Measurements from ENCODE around the gene BPIFA2. TPM values are rescaled to one million over a fixed set of nuclear protein-coding genes. Genes with fewer than 3 reads are reported as not detected.

BPIFA2 gene
- total RNA-seq, 1 experiment from 2014 or later, result not detected

DNA sequence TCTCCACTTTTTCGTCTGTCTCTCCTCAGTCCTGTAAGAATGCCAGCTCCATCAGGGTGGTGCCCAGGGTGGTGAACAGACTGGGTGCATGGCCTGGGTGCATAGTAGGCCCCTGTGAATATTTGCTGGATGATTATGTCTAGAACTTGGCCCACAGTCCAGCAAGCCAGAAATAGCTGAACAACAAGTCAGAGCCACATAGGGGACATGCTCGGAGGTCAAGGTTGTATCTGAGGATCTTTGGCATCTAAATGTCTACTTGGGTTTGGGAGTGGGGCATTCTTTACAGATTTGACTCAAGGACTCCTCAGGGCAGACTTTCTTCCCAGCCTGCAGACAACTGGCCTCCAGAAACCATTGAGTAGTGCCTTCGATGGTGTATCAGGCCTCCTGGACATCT, 31.1 kb downstream of the BPIFA2 start:
- H3K36me3 Mint-ChIP-seq (ENCODE audit: insufficient read depth in 1 of 3, low read depth in 3 of 3), result no peaks in the 10 kb centered on the region
- H3K4me1 ChIP-seq (ENCODE audit: insufficient read depth, low read length), result no peaks in the 10 kb centered on the region
- no peaks in the 10 kb centered on the region for H3K79me1 ChIP-seq (ENCODE audit: insufficient read depth, low read depth, low read length, poor library complexity, severe bottlenecking)
- no peaks in the 10 kb centered on the region for H3K9me3 ChIP-seq (ENCODE audit: control insufficient read depth, low read depth, low read length)
- no peak overlapping the region for H3K4ac ChIP-seq (ENCODE audit: low read depth, low read length)
- H3K23ac ChIP-seq (ENCODE audit: insufficient read length, low read depth, low read length), result no peak overlapping the region
- H4K20me1 ChIP-seq (ENCODE audit: control insufficient read depth, insufficient read depth, insufficient read length), result no peaks in the 10 kb centered on the region
- no peaks in the 10 kb centered on the region for H3K23me2 ChIP-seq (ENCODE audit: insufficient read length, low read depth, low read length, poor library complexity, severe bottlenecking)
- no peak overlapping the region for H3K18ac ChIP-seq (ENCODE audit: insufficient read length, low read depth, low read length)
- H2BK120ac ChIP-seq (ENCODE audit: low read depth, low read length, poor library complexity, severe bottlenecking), result no peak overlapping the region
- H3K56ac ChIP-seq (ENCODE audit: insufficient read length, low read depth, low read length), result no peak overlapping the region
- H3K27ac ChIP-seq (ENCODE audit: insufficient read length, low read depth, low read length), result no peak overlapping the region
- H4K5ac ChIP-seq (ENCODE audit: insufficient read length, low read depth, low read length), result no peak overlapping the region
- H2AFZ ChIP-seq (ENCODE audit: low read length), result no peak overlapping the region
- DNase-seq, result no peak
- H3K27me3 Mint-ChIP-seq (ENCODE audit: low read depth), result peaks cover 53% of the 10 kb centered on the region
- no peak overlapping the region for H2BK5ac ChIP-seq (ENCODE audit: insufficient read length, low read length)
- no peaks in the 10 kb centered on the region for H3K9me3 Mint-ChIP-seq
- no peak overlapping the region for H3T11ph ChIP-seq (ENCODE audit: low read length)
- no peak overlapping the region for H2BK15ac ChIP-seq (ENCODE audit: low read depth, low read length)
- no peak overlapping the region for H2BK12ac ChIP-seq (ENCODE audit: insufficient read length, low read depth, low read length)
- H3K27me3 ChIP-seq (ENCODE audit: insufficient read depth, low read length), result no peaks in the 10 kb centered on the region
- no peak overlapping the region for H3K4me2 ChIP-seq (ENCODE audit: insufficient read depth, insufficient read length, low read length)
- no peaks in the 10 kb centered on the region for H3K4me1 Mint-ChIP-seq
- no CpG with 5 or more reads among the region's 3 CpGs for WGBS (ENCODE audit: extremely low coverage, insufficient read length, low lambda C conversion rate)
- no peak overlapping the region for H4K91ac ChIP-seq (ENCODE audit: insufficient read length, low read depth, low read length)
- H2BK20ac ChIP-seq (ENCODE audit: low read depth, low read length, poor library complexity, severe bottlenecking), result no peak overlapping the region
- no peaks in the 10 kb centered on the region for H3K79me2 ChIP-seq (ENCODE audit: insufficient read depth, low read length)
- TF ChIP-seq, protein P1, sequence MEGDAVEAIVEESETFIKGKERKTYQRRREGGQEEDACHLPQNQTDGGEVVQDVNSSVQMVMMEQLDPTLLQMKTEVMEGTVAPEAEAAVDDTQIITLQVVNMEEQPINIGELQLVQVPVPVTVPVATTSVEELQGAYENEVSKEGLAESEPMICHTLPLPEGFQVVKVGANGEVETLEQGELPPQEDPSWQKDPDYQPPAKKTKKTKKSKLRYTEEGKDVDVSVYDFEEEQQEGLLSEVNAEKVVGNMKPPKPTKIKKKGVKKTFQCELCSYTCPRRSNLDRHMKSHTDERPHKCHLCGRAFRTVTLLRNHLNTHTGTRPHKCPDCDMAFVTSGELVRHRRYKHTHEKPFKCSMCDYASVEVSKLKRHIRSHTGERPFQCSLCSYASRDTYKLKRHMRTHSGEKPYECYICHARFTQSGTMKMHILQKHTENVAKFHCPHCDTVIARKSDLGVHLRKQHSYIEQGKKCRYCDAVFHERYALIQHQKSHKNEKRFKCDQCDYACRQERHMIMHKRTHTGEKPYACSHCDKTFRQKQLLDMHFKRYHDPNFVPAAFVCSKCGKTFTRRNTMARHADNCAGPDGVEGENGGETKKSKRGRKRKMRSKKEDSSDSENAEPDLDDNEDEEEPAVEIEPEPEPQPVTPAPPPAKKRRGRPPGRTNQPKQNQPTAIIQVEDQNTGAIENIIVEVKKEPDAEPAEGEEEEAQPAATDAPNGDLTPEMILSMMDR (conservative IDR thresholded peaks at IDR 0.05), result no peak
- no peak overlapping the region for H2AK5ac ChIP-seq (ENCODE audit: insufficient read length, low read length)
- no peak overlapping the region for H4K8ac ChIP-seq (replicated peaks; ENCODE audit: insufficient read length, low read depth, low read length)
- no peak overlapping the region for H3K14ac ChIP-seq (ENCODE audit: insufficient read depth, low read length)
- H3K9ac ChIP-seq (ENCODE audit: extremely low read depth, insufficient read length, low read length), result no peak overlapping the region
- no peak overlapping the region for H3K4me3 Mint-ChIP-seq
- H3K27ac Mint-ChIP-seq, result no peak overlapping the region
